Measurements from ENCODE around the gene GALNT7. TPM values are rescaled to one million over a fixed set of nuclear protein-coding genes. Genes with fewer than 3 reads are reported as not detected.
"Not testable (repeated sequence)": the region's sequence is repeated elsewhere in the genome, so short reads cannot be mapped to it uniquely, and the experiment has no call there.

Gene GALNT7
- 15.3 and 16.9 TPM in 2 replicates for total RNA-seq

GRCh38 chr4:173168396-173169177 lies at the start of gene GALNT7:
GALNT7 (plus strand) TSS chr4:173168811; CDS start chr4:173168836, 25 bp downstream.
- ChIA-PET CTCF (interaction anchor here (0.6 to 2.4 kb wide), 5 partner anchors 27 to 155 kb away, joined by 3 to 10 read pairs (median 3); no protein-coding TSS in a partner anchor), POLR2A (interaction anchor here (1.0 to 2.8 kb wide), 6 partner anchors 8 to 1115 kb away, joined by 3 to 21 read pairs (median 4); partner anchors contain the start of genes CEP44, FBXO8, HMGB2 and SAP30)
- H3K27me3 Mint-ChIP-seq: no peaks in the 10 kb centered on the region
- H3K36me3 Mint-ChIP-seq (ENCODE audit: low read depth): peaks cover 9% of the 10 kb centered on the region
- ATAC-seq (ENCODE audit: low read depth): peak; percentile 45
- peak within 1 kb of the TSS; percentile 96 for H3K4me3 Mint-ChIP-seq
- no peaks in the 10 kb centered on the region for H3K9me3 Mint-ChIP-seq
- peak; percentile 46 for DNase-seq
- intact Hi-C loops (cut with micrococcal nuclease): loop anchor here (1.0 to 10.0 kb wide), 7 partner anchors 78 to 1114 kb away; partner anchors contain the start of genes CEP44, FBXO8, HMGB2 and SAP30
- peak within 1 kb of the TSS; percentile 85 for H3K27ac Mint-ChIP-seq
- no peak for TF ChIP-seq CTCF (IDR thresholded peaks at IDR 0.05)
- peaks cover 39% of the 10 kb centered on the region for H3K4me1 Mint-ChIP-seq

- POLR2A ChIA-PET; H3K27ac Mint-ChIP-seq; ATAC-seq (ENCODE audit: low read depth); H3K4me3 Mint-ChIP-seq; intact Hi-C loops (cut with micrococcal nuclease); CTCF ChIA-PET; H3K4me1 Mint-ChIP-seq; H3K27me3 Mint-ChIP-seq; DNase-seq; H3K36me3 Mint-ChIP-seq (ENCODE audit: low read depth): not testable (repeated sequence)
- H3K9me3 Mint-ChIP-seq: peaks cover 15% of the 10 kb centered on the region
These were observed 49.8 kb upstream of the GALNT7 start for GRCh38 chr4:173118819-173119218.

- DNase-seq (no peak), ATAC-seq (ENCODE audit: low read depth) (no peak)
- Mint-ChIP-seq H3K4me3 (no peak overlapping the region), H3K36me3 (ENCODE audit: low read depth) (no peaks in the 10 kb centered on the region), H3K27ac (no peak overlapping the region), H3K4me1 (peaks cover 7% of the 10 kb centered on the region), H3K9me3 (peaks cover 11% of the 10 kb centered on the region), H3K27me3 (no peaks in the 10 kb centered on the region)
- ChIA-PET POLR2A (no interaction called here), CTCF (no interaction called here)
- intact Hi-C loops (cut with micrococcal nuclease): no loop called here
- no peak for TF ChIP-seq CTCF (IDR thresholded peaks at IDR 0.05)
These were observed 48.8 kb upstream of the GALNT7 start for GRCh38 chr4:173119818-173120217.

- ATAC-seq (ENCODE audit: low read depth) (peak; percentile 54), DNase-seq (no peak)
- H3K36me3 Mint-ChIP-seq (ENCODE audit: low read depth): no peaks in the 10 kb centered on the region
- H3K27ac Mint-ChIP-seq: no peak overlapping the region
- H3K9me3 Mint-ChIP-seq: peaks cover 11% of the 10 kb centered on the region
- ChIA-PET POLR2A (no interaction called here), CTCF (interaction anchor here (0.7 kb wide), 1 partner anchor 139 kb away, joined by 3 read pairs; no protein-coding TSS in a partner anchor)
- H3K4me1 Mint-ChIP-seq: peaks cover 7% of the 10 kb centered on the region
- TF ChIP-seq CTCF (IDR thresholded peaks at IDR 0.05): no peak
- no peak overlapping the region for H3K4me3 Mint-ChIP-seq
- intact Hi-C loops (cut with micrococcal nuclease): no loop called here
- H3K27me3 Mint-ChIP-seq: no peaks in the 10 kb centered on the region
These were observed 47.5 kb upstream of the GALNT7 start for GRCh38 chr4:173121076-173121561.

- Mint-ChIP-seq H3K9me3 (no peaks in the 10 kb centered on the region), H3K27ac (no peak overlapping the region), H3K4me3 (no peak overlapping the region), H3K4me1 (peaks cover 5% of the 10 kb centered on the region), H3K27me3 (no peaks in the 10 kb centered on the region), H3K36me3 (ENCODE audit: low read depth) (no peaks in the 10 kb centered on the region)
- ATAC-seq (ENCODE audit: low read depth) (no peak), DNase-seq (no peak)
- no peak for TF ChIP-seq CTCF (IDR thresholded peaks at IDR 0.05)
- ChIA-PET CTCF (no interaction called here), POLR2A (no interaction called here)
- intact Hi-C loops (cut with micrococcal nuclease): no loop called here
These were observed 44.3 kb upstream of the GALNT7 start for GRCh38 chr4:173124209-173124865.
